RWPE1 (cell line): ENCODE measurements around the gene OR4D1.
"Not testable (repeated sequence)": the region's sequence is repeated elsewhere in the genome, so short reads cannot be mapped to it uniquely, and the experiment has no call there.

Experiments used
- CTCF ChIA-PET: fragments of 350-600 bp; sonication (Branson Sonifier 250); formaldehyde crosslinking; extraction: SDS; loops from one replicate; lab custom pipeline; 2021; lab: Yijun Ruan, JAX
- POLR2A ChIA-PET: fragments of 400-600 bp; formaldehyde crosslinking; extraction: SDS; loops from one replicate; lab custom pipeline; 2020; ENCODE audit warnings: antibody characterized with exemption; ENCODE audit not compliant: low non-redundant PET; lab: Yijun Ruan, JAX
- DNase-seq: peaks from one replicate; pipeline ENCODE4 v3.0.0; 2012; ENCODE audit warnings: low spot score
- H3K27ac ChIP-seq: fragments of 450-650 bp; 2 replicates; pipeline ENCODE4 v1.5.1; 2017
- CTCF ChIP-seq: fragments of 450-650 bp; conservative IDR thresholded peaks from 2 replicates; pipeline ENCODE4 v1.5.1; 2017; ENCODE audit warnings: low read depth, mild to moderate bottlenecking

Gene OR4D1

GRCh38 chr17:58147930-58148434 lies at the start of gene OR4D1:
TSS of gene OR4D1 (plus strand) at chr17:58148384. CDS start at chr17:58155154, 6,770 bp downstream.
- ChIA-PET POLR2A (no interaction called here), CTCF (interaction anchor here (0.8 kb wide), 1 partner anchor 46 kb away, joined by 4 read pairs; no protein-coding TSS in a partner anchor)
- TF ChIP-seq CTCF: no peak
- DNase-seq: no peak
- no peak within 1 kb of the TSS for H3K27ac ChIP-seq

- POLR2A ChIA-PET: no interaction called here
- no peak for DNase-seq
- no peak for TF ChIP-seq CTCF
- CTCF ChIA-PET: no interaction called here
- no peak overlapping the region for H3K27ac ChIP-seq
Measured at GRCh38 chr17:58100506-58100905, 47.7 kb upstream of the OR4D1 start.

DNA sequence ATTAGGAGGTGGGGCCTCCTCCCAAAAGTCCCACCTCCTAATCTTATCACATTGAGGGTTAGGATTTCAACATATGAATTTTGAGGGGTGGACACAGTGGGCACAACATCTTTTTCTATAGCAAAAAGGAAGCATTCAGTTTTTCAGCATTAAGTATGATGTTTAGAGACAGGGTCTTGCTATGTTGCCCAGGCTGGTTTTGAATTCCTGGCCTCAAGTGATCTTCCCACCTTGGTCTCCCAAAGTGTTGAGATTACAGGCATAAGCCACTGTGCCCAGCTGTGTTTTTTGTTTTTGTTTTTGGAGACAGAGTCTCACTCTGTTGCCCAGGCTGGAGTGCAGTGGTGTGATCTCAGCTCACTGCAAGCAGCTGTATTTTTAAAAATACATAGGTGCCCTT lies 46.3 kb upstream of the OR4D1 start:
- POLR2A ChIA-PET, H3K27ac ChIP-seq, CTCF ChIA-PET, DNase-seq: not testable (repeated sequence)

GRCh38 chr17:58105093-58105492 lies 43.1 kb upstream of the OR4D1 start:
- no peak for TF ChIP-seq CTCF
- ChIA-PET POLR2A (no interaction called here), CTCF (no interaction called here)
- no peak for DNase-seq
- no peak overlapping the region for H3K27ac ChIP-seq

DNA sequence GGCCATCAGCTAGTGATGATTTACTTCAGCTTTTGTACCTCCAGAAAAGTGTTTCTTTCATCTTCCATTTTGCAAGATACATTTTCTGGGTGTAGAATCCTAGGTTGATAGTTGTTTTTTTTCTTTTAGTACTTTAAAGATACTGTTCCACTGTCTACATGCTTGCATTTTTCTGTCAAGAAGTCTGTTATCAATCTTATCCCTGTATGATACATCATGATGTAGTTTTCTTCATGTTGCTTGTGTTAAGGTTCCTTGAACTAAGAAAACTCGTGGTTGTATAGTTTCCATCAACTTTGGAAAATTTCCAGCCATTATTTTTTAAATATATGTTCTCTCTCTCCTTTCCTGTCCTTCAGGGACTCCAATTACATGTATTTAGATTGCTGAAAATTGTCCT lies 40.9 kb upstream of the OR4D1 start:
- no peak overlapping the region for H3K27ac ChIP-seq
- ChIA-PET POLR2A (no interaction called here), CTCF (no interaction called here)
- TF ChIP-seq CTCF: no peak
- DNase-seq: no peak

DNA sequence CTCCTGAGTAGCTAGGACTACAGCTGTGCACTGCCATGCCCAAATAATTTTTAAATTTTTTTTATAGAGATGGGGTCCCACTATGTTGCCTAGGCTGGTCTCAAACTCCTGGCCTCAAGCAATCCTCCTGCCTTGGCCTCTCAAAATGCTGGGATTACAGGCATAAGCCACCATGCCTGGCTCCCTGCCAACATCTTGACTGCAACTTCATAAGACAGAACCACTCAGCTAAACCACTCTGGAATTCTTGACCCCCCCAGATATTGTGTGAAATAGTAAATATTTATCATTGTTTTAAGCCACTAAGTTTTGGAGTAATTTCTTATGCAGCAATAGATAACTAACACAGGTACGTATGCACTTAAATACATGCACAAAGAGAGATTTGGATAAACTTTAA lies 39.0 kb upstream of the OR4D1 start:
- no peak for TF ChIP-seq CTCF
- no peak for DNase-seq
- ChIA-PET CTCF (no interaction called here), POLR2A (no interaction called here)
- no peak overlapping the region for H3K27ac ChIP-seq

GRCh38 chr17:58110012-58110411 lies 38.2 kb upstream of the OR4D1 start:
- DNase-seq: no peak

More at GRCh38 chr17:58110012-58110411, 38.2 kb upstream of the OR4D1 start:
- TF ChIP-seq CTCF: no peak
- ChIA-PET POLR2A (no interaction called here), CTCF (no interaction called here)
- no peak overlapping the region for H3K27ac ChIP-seq
